EH (cell line): ENCODE results near the gene ADRA1B.

Experiments used
- DNase-seq: peaks from one replicate; pipeline ENCODE4 v3.0.0-alpha.2; 2015; ENCODE audit warnings: low read depth

The ADRA1B gene

DNA sequence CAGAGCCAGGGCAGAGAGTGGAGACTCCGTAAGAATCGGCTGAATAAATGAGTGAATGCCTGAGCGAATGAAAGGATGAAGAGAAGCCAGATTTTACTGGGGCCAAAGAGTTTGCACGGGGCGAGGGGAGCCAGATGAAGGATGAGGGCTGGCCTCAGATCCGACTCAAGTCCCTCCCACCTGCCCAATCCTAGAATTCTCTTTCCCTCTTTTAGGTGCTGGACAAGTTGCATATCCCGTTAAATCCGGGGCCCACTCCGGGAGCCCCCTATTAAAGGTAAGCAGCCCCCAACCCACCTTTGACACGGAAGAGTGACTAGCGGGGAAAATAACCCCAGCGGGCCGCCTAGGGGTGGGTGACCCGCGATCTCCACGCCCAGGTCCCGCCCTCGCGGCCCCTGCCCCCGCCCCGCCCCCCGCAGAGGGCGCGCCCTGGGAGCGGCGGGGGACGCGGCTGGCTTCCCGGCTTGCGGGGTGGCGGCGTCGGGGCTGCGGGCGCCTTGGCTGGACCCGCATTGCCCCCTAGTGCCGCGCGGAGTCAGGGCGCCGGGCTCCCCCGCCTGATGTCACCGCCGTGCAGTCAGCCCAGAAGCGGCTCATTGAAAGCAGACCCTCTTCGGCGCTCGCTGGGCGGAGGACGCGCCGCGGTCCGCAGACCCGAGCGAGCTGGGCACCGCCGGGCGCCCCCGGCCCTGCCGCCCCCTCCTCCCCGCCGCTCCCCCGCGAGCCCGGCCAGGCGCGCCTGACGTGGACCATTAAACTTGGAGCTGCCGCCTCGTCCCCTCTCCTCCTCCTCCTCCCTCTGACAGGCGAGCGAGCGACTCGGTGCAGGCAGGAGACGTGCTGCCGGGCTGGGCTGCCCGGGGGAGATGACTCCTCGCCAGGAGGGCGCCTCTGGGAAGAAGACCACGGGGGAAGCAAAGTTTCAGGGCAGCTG lies at the start of gene ADRA1B:
Gene ADRA1B (plus strand): TSS at position 579 of the 937 bp plus-strand sequence. CDS start 424 bp downstream, outside the sequence.
- peak; percentile 73 for DNase-seq

DNA sequence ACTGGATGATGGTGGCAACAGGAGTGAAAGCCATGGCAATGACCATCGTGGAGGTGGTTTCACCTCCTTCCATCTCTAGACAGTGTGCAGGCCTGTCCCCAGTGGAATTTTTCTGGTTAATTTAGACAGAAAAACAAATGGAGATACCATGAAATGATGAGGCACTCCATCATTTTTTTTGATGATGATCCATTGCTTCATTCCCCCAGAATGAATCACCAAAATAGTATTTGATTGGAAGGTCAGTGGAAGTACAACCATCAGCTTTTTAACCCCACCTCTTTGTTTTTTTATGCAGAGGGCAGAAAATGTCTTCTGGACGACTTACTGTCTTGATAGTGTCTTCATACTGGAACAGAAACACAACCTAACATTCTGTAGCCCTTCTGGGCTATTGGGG lies 42.6 kb upstream of the ADRA1B start:
- peak; percentile 77 for DNase-seq

DNA sequence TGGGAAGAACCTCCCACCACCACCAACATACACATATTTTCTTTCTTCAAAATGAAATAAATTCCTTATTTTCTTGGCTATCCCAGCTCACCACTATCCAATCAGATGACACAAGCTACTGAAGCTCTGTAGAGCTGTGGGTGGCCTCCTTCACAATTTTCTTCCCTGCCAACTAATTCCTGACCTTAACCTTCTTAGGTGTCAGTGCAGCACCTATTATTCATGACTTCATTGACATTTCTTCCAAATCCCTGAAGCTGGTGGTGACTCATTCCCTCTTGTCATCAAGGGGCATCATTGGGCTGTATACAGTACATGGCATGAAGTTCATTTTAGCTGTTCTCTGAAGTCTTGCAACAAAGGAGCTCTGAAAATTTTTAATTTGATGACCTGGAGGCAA lies 42.0 kb upstream of the ADRA1B start:
- DNase-seq: peak; percentile 65

DNA sequence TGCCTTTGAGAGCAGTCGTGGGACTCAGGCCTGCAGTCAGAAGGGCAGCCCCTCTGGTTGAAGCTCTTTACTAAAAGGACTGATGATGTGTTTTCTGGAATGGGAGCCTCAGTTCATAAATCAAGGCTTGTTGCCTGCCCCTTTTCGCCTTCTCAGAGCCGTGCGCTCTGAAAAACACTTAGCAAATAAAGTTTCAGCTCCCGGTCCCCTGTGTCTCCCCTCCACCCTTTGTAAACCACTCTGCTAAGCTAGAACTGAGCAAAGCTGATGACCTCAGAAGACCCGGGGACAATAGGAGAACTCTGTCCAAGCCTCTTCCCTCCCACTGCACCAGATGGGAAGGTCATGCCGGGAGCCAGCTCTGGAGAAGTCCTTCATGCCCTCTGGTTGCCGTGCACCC lies 39.3 kb upstream of the ADRA1B start:
- DNase-seq: no peak

DNA sequence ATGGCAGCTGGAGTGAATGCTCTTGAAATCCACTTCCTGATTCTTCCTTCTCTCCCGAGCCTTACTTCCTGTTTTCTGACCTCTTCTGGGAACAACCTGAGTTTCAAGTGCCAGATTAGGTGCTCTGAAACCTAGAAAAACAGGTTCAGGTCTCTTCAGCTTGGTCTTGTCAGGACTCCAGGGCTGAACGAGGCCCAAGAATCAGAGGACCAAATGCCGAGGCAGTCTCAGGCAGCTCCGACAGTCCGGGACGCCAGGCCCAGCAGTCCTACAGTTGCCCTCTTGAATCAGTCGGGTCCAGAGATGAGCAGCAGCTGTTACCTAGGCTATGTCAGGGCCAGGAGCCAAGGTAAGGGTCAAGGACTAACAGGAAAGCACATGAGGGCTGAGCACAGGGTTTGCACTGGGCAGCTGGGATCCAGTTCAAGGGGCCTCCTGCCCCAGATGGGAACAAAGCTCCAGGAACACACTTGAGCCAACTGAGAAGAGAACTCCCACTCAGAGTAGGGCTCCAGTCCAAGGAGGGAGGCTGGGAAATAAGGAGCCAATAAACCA lies 38.3 kb upstream of the ADRA1B start:
- DNase-seq: no peak

DNA sequence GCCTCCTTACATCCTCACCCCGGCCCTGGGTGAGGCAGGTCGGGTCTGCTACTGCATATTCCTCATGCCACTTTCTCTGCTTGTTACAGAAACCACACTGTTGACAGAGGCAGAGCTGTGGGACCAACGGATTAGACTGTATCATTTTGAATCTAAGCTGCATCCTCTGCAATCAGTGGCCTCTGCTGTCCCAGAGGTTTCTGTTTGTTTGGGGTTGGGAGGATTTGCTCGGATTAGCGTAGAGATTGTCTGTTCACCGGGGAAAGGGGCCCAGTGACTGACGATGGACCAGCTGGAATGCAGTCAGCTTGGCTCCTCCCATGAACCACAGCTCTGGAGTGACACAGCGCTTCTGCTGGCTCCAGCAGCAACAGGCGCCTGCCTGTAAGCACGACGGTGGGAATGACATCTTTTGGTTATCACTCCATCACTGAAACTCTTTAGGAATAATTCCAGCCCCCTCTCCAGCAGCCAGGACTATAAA lies 37.3 kb upstream of the ADRA1B start:
- peak; percentile 98 for DNase-seq

DNA sequence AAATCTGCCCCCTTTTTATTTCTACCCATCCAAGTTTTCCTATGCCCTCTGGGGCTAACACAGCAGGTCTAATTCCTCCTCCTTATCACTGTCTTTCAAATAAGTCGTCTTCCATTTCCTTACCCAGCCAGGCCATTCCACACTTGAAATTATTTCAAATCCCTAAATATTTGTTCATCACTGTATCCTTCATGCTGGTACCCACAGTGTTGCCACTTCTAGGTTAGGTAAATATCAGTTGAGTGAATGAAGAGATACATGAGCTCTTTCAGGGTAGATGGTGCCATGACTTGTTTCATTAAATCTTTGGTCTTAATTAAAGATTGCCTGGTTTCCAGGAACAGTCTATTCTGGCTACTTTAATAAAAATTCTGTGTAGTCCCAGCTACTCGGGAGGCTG lies 35.6 kb upstream of the ADRA1B start:
- DNase-seq: no peak

DNA sequence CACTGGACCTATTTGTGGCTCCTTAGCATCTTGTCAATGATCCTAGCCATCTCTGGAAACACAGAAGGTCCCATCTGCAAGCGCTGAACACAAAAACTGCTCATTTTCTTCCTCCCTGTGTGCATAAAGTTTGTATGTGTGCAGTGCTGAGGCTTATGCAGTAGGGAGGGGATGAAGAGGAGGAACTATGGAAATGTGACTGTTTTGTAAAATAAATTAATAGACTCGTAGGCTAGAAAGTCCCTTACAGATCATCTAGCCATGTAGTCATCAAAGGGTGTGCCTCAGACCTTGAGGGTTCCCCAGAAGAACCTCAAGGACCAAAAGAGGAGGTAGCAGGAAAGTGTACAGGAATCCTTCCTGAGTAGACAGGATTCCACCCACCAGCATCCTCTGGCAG lies 34.3 kb upstream of the ADRA1B start:
- no peak for DNase-seq

DNA sequence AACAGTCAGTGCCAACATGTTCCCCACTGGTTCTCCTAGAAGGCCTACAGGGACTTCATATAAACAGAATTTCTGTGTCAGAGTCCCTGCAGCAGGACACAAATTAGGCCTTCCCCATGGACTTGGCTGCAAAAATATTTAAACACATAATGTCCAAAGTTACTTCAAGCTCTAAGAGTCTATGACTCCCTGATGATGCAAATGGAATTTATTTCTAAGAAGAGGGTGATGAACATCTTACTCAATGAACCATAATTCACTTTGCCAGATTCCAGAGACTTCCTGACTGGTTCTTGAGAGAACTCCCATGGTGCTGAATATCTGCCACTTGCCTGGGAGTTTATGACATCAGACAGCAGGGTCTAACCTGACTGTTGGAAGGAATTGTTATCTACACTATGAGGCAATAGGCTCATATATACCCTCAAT lies 32.7 kb upstream of the ADRA1B start:
- peak; percentile 94 for DNase-seq

DNA sequence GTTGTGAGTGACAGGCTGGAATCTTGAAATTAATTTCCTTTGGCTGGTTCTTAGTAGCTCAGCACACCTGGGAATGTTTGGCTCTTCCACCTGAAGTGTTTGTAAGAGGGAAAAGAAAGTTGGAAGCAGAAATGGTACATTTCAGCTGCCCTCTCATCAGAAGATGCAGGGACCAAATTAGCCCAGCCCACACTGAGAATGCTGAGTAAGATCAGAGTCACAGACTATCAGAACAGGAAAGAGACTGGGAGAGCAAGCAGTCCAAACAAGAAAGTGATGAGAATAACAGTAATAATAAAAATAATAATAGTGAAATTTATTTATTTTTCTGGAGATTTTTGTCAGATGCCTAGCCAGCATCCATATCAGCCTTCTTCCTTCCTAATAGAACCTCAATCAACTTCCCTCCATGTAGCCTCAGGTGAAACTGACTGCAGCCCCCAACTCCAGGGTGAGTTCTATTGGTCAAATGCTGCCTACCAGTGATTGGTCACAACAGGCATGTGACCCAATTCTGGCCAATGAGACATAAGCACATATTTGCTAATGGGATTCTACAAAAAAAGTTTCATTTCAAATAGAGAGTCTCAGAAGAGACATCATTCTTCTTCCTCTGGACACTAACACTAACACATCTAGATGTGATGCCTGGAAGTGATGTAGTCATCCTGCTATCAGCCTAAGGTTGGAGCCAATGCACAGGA lies 31.2 kb upstream of the ADRA1B start:
- DNase-seq: peak; percentile 38

DNA sequence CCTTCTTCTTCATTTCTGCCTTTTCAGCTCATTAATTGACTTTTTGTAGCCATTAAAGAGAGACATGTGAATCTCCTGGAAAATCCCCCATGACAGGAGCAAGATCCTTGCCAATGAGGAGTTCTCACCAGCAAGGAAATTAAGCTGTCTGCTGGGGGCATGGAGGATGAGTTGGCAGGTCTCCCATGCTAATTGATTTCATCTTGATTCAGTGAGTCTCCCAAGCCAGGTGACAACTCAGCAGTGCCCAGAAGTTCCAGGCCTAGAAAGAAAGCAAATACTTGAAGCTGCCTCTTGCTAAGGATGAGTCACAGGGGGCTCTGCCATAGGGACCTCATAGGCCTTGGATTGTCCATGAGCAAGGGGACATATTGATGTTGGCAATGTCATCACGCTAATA lies 30.0 kb upstream of the ADRA1B start:
- peak; percentile 26 for DNase-seq

DNA sequence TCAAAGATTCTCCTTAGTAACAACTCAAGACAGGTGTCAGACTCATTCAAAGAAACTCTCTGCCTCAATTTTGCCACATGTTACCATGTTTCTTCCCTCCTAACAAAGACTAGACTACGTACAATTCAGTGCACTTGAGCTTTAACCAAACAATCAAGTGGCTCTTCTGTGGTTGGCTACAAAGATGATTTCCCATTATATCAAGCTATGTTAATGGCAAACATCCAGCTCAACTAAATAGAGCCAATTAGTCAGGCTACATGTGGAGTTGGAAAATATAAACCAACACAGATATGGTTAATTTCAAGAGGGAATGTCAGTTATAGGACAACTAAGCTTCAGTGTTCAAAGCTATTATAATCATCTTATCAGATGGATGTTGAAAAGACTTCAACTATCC lies 29.2 kb upstream of the ADRA1B start:
- DNase-seq: peak; percentile 38

DNA sequence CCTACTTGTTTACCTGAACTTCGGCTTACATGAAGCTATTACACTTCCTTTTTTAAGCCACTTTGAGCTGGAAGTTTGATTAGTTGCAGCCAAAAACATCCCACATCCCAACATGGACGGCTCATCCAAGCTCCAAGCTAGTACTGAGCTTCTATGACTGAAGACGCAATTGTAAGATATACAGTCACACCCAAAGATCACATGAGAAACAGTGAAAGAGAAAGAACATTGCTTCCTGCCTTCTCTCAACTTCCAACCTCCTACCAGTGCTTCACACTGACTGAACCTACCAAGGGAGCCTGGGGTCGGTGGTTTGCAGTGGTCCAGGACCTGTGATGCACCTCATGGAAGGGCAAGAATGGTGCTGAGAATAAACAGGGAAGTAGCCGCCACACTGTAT lies 27.4 kb upstream of the ADRA1B start:
- no peak for DNase-seq

DNA sequence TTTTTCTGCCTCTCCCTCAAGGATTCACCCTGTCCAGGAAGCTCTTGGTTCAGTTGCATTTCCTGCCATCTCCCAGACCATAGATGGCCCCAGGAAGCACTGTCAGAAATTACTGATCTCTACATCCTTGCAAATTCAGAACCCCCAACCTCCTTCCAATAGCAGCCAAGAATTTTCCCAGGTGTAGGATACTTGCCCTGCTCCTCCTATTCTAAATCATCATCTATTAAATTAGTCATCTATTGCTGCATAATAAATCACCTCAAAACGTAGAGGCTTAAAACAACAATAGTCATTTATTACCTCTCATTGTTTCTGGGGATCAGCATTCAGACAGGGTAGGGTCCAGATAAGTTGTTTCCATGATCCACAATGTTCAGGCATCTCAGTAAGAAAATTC lies 26.1 kb upstream of the ADRA1B start:
- DNase-seq: no peak

DNA sequence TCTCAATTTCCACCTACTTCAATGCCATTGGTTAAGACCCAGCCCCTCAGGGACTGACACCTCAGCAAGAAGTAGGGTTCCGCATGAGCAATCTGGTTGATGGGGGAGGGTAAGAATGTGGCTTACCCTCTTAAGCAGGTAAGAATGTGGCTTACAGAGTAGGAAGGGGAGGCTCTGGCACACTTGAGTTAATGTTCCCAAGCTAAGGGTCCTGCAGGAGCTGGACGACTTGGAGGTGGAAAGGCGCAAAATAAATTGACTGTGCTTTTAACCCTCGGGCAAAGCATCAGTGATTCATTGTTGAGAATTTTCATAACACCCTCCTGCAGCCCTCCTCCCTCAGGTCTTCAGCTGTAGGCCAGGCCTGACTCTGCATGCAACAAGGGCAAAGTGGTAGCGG lies 24.9 kb upstream of the ADRA1B start:
- peak; percentile 65 for DNase-seq

DNA sequence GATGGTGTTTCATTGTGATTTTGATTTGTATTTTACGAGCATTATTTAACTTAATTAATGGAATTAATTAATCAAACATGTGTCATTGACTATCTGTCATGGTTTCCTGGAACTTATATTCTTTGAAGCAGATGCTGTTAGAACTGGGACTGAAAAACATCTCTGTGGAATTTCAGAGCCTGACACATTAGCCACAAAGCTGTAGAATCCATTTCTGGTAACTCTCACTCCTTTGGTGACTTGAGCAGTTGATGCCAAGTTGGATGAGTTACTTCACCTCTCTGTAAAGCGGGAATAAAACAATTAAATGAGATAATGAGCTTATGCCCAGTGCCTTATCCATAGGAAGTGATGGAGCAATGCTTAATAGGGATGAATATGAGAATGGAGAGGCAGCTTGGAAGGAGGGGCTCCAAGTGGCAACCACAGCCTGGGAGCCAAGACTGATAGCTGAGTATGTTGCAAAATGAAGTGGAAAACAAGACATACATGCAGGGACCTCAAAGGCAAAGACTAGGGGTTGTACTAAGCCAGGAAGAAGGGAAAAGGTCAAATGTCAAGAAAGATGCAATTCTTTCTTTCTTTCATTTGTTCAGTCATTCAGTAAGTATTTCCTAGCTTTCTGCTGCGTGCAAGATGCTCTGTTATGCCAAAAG lies 23.1 kb upstream of the ADRA1B start:
- DNase-seq: peak; percentile 59

DNA sequence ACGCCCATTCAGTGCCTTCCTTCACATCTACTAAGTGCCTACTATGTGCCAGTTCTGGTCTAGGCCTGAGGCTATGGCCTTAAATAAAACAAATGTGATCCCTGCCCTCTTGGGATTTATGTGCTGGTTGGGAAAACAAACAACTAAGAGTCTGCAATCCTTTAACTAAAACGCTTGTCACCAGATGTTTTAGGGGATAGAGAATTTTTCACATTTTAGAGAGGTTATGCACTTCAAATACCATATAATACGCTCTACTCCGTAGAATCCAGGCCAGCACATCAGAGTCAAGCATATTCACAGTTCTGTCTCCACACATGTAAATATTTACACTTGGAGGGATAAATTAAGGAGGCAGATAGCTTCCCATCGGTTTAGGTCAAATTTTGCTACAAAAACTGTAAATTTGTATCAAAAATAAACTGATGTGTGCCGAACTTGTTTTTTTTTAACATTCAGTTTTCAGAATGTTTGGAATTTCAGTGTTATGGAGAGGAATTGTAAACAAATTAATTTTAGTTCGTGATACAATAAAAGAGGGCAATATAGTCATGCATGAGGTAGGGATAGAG lies 22.0 kb upstream of the ADRA1B start:
- DNase-seq: peak; percentile 82

DNA sequence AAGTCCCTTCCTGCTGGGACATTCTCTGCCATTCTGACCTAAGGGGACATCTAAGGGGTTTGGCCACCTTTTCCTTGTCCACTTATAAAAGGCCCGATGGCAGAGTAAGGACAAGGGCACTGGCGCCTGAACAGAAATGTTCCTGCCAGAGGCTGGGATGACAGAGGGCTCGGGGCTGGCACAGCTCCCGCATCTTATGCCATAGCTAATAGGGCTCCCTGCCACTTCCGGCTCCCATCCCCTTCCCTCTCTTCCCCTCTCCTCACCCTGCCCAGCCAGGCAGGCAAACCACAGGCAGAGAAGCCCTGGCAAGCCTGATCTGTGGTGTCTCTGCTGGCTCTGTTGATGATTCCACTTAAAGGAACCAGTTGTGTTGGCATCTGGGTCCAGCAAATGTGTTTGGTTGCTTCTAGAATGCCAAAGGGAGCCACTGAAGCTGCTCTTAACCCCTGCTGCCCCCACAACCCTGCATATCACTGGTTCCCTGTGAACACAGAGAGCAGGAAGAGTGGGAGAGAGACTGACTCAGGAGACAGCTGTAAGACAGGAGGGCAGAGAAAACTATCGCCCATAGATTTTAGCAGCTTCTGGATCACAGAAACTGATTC lies 18.4 kb upstream of the ADRA1B start:
- no peak for DNase-seq

DNA sequence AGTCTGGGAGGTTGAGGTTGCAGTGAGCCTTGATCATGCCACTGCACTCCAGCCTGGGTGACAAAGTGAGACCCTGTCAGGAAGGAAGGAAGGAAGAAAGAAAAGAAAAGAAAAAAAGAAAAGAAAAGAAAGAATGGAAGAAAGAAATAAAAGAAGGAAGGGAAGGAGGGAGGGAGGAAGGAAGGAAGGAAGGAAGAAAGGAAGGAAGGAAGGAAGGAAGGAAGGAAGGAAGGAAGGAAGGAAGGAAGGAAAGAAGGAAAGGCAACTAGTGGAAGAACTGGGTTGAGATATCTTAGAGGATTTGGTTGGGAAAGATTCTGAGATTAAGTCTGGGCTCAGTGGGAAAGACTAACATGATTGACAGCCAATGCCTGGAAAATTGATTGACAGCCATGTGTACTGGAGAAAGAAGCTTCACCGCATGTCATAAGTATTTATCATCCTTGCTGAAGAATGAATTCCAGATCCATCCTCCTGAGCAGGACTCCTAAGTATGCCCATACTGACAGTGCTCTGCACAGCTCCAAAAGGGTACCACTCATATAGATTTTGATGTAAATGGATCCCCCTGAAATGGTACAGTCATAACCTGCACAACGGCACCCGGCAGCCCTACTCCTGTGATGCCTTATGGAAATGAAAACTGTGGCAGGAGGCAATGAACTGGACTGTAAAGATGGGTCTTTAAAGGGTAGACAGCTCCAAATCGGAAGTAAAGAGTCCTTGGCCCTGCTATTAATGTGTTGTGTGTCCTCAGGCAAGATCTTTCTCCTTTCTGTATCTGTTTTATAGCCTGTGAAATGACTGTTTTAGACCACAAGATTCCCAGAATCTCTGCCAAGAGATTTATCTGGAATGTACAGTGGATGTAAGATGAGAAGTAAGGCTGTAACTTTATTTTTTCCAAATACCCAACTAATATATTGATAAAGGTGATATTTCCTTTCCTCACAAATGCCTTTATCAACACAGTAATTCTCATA lies 16.9 kb upstream of the ADRA1B start:
- peak; percentile 92 for DNase-seq

DNA sequence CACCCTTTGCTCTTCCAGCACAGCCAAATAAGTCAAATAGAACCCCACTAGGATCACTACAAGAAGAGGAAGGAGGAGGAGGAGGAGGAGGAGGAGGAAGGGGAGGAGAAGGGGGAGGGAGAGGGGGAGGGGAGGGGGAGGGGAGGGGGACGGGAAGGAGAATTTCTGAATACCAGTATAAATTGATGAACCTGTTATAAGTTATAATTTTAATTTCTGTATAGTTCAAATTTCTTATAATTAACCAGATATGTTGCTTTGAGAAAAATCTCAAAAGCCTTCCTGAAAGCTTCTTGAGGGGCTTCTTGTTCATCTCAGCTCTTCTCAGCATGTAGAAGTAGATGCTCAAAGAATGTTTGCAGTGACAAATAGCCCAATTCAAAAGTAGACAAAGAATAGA lies 15.0 kb upstream of the ADRA1B start:
- DNase-seq: no peak
